HG03558 (cell line): ENCODE data around the gene SLIT3.

Experiments
- ATAC-seq: cut with Tn5 transposase; IDR thresholded peaks from one replicate; pipeline ENCODE4 v1.9.1; 2021; ENCODE audit warnings: moderate number of reproducible peaks; ENCODE audit not compliant: unreplicated experiment; ENCODE audit errors: extremely low read depth

The SLIT3 gene

DNA sequence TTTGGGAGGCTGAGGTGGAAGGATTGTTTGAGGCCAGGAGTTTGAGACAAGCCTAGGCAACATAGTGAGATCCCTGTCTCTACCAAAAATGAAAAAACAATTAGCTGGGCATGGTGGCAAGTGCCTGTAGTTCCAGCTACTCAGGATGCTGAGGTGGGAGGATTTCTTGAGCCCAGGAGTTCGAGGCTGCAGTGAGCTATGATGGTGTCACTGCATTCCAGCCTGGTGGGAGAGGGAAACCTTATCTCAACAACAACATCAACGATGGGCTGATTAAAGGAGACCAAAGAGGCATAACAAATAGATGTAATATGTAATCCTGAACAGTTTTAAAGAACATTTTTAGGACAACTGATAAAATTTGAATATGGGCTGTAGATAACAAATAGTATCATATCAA, 687.5 kb downstream of the SLIT3 start:
- no peak for ATAC-seq

DNA sequence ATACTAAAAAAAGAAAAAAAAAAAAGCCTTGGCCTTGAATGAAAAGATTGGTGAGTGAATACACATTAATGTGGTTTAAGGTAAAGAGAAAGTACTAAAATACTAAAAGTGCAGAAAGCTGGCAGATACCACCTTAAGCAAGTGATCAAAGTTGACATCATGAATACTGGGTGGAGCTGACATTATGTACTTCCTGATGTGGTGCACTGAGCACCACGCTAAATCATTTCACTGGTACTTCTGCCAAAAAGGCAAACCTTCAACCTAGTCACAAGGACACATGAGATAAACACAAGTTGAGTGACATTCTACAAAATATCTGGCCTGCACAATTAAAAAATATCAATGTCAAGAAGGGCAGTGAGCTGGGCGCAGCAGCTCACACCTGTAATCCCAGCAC, 687.9 kb downstream of the SLIT3 start:
- no peak for ATAC-seq

DNA sequence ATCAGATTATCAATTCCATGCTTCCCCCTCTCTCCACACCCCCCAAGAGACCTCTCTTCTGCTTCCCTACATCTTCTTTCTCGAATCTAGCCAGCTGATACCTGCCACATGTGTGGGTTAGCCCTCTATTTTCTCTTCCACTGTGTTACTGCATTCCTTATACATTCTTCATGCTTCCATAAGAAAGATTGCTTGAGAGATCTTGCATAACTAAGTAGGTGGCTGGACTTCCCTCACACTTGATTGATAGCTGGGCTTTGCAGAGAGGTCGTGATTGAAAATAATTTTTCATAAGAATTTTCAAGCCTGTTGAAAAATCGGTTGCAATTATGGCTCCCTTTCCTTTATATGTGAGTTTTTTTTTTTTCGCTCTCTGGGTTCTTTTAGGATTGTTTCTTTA, 688.8 kb downstream of the SLIT3 start:
- ATAC-seq: no peak
